ENCODE results near the gene IFT74.
A peak's percentile ranks its signal among the peaks of the same experiment; 100 is the strongest.

Gene IFT74

DNA sequence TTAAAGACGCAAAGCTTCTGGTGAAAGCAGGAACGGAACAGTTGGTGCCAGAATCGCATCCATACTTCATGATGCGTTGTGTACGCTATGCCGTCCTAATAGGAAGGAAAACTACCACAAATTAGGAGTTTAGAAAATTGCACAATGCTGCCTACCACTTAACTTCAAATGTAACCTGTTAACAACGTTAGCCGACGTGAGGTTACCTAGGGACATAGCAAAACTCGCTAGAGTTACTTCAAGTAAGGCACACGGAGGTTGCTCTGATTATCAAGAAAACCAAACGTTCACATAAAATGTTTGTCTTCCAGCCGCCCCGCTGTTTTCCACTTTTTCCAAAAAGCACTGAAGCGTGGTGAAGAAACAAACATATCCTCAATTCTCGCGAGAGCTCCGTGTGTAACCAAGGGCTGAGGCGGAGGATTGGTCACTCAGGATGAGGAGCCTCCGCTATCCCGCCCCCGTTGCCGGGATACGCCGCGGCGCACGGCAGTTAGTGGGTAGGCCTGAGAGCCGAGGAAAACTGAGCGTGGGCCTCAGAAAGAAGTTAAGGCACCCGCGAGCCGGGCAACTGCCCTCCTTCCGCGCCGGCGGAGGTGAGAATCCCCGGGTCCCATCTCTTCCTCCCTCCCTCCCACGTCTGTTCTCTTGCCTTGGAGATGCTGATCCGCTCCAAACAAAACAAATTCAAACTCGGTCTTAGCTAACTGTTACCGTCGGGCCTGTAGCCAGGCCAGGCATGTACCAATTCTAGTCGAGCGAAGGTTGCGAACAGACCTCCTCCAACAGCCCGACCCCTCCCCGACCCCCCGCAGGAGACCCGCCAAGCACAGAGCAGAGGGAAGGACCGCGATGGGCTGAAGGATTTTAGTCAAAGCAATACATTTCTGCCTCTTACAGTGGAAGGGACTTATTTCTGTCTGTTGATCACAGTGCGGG is at the start of gene IFT74:
Gene IFT74 (plus strand): TSS at position 492 of the 939 bp plus-strand sequence. CDS start 5,556 bp downstream, outside the sequence.
- peak; percentile 96 for DNase-seq (ENCODE audit: low spot score)

GRCh38 chr9:26913138-26913668 is 43.0 kb upstream of the IFT74 start:
- DNase-seq (ENCODE audit: low spot score) = no peak

- DNase-seq (ENCODE audit: low spot score) = no peak
Observed at GRCh38 chr9:26919698-26920097, 36.5 kb upstream of the IFT74 start.

GRCh38 chr9:26925609-26926008 is 30.6 kb upstream of the IFT74 start:
- no peak for DNase-seq (ENCODE audit: low spot score)

DNA sequence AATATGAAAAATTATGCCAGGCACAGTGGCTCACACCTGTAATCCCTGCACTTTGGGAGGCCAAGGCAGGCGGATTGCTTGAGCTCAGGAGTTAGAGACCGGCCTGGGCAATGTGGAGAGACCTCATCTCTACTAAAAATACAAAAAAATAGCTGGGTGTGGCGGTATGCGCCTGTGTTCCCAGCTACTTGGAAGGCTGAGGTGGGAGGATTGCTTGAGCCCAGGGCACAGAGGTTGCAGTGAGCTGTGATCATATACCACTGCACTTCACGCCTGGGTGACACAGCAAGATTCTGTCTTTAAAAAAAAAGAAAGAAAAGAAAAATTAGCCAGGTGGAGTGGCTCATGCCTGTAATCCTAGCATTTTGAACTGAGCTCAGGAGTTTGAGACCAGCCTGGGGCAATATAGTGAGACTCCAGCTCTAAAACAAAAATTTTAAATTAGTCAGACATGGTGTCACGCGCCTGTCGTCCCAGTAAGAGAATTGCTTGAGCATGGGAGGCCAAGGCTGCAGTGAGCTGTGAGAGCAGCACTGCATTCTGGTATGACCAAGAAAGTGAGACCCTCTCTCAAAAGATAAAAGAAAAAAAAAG is 27.2 kb upstream of the IFT74 start:
- no peak for DNase-seq (ENCODE audit: low spot score)

GRCh38 chr9:26935847-26936246 is 20.4 kb upstream of the IFT74 start:
- DNase-seq (ENCODE audit: low spot score) = no peak

GRCh38 chr9:26937816-26938371 is 18.3 kb upstream of the IFT74 start:
- no peak for DNase-seq (ENCODE audit: low spot score)

DNA sequence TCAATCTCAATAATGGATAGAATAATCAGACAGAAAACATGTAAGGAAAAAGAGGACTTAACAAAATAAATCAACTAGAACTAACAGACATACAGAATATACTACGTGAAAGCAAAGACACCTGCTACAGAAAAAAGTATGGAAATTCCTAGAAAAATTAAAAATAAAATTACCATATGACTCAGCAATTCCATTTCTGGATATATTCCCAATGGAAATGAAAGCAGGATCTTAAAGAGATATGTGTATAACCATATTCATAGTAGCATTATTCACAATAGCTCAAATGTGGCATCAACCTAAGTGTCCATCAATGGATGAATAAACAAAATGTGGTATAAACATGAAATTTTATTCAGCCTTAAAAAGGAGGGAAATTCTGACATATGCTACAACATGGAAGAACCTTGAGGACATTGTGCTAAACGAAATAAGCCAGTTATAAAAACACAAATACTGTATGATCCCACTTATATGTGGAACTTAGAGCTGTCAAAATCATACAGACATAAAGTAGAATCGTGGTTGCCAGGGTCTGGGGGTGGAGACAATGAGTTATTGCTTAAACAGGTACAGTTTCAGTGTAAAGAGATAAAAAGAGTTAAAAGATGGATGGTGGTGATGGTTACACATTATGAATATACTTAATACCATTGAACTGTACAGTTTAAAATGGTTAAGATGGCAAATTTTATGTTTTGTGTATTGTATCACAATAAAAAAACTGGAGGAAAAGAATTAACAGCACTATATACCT is 16.1 kb upstream of the IFT74 start:
- DNase-seq (ENCODE audit: low spot score) = no peak

DNA sequence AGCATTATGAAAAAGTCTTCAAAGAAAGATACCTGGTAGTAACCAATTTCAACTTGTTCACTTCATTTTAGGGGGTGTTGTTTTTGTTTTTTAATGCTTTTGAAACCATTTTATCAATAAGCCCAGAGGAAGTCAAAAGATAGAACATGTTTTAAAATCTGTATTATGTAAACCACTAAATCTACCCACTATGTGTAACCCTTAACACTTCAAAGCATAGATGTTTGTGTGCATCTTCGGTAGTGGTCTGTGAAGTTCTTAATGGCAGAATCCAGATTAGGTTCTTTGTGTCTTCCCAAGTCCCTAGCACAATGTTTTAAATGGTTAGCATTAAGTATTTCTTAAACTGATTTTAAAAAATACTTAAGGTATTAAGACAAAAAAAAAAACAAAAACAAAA is 15.4 kb upstream of the IFT74 start:
- DNase-seq (ENCODE audit: low spot score) = no peak

- DNase-seq (ENCODE audit: low spot score) = no peak
Observed at GRCh38 chr9:26945591-26945990, 10.6 kb upstream of the IFT74 start.

- peak; percentile 89 for DNase-seq (ENCODE audit: low spot score)
Observed at GRCh38 chr9:26946753-26947727, 9.2 kb upstream of the IFT74 start, which contains the start of gene PLAA. Gene PLAA (minus strand): TSS chr9:26947242. CDS start chr9:26947045, 197 bp downstream.

DNA sequence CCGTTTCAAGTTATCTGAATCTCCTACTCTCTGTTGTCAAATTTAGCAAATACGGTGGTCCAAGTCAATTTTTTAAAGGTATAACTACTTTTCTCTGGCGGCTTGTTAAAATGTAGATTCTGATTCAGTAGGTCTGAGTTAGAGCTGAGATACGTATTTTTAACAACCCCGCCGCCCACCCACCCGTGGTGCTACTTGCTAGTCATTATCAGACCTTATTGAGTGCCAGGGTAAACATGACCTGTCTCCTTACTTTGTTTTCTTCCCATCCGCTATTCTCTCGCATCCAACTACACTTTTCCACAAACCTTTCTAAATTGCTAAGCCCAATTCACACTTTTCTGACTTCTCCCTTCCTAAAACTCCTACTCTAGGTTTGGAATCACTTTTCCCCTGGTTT is 8.5 kb upstream of the IFT74 start:
- DNase-seq (ENCODE audit: low spot score) = no peak

DNA sequence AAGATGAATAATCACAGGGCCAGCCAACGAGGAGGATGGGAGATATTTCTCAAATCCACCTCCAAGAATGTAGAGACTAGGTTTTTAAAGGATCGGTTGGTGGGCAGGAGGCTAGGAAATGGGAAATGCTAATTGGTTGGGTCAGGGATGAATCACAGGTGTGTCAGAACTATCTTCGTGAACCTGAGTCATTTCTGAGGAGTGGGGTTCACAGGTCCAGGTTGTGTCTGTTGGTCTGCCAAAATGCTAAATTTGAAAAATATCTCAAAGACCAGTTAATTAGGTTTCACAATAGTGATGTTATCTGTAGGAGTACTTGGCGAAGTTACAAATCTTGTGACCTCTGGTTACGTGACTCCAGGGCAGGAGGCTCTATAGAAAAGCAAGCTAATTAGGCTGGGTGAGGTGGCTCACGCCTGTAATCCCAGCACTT is 6.6 kb upstream of the IFT74 start:
- DNase-seq (ENCODE audit: low spot score) = no peak

GRCh38 chr9:26950521-26950920 is 5.7 kb upstream of the IFT74 start:
- no peak for DNase-seq (ENCODE audit: low spot score)

- DNase-seq (ENCODE audit: low spot score) = no peak
Observed at GRCh38 chr9:26951794-26952193, 4.4 kb upstream of the IFT74 start.

GRCh38 chr9:26954050-26954508 is 2.1 kb upstream of the IFT74 start:
- no peak for DNase-seq (ENCODE audit: low spot score)

DNA sequence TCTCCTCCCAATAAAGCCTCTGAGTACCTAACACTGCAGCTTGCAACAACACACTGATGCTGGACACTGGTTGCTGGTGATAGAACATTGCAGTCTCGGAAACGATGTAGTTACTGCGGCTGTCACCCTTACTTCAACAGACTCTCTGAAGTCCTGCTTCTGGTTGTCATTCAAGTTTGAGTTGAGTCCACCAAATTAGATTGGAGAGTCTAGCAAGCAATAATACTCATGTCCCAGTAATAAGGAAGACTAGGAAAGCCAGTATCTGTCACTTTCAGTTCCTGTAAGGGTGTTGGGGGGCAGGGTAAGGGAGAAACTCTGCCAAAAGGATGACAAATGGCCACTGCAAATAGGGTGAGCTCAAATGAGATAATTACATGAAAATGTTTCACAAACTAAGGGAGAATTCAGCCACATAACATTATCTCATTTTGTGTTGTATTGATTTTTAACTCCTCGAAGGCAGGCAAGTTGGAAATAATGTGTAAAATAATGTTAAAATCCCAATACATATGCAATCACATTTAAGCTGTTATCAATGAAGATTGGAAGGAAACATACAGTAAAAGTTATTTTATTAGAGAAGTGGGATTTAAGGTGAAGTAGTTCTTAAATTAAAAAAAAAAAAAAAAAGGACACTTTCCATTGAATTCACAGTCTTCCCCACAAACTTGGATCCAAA is 849 bp upstream of the IFT74 start:
- peak; percentile 20 for DNase-seq (ENCODE audit: low spot score)

GRCh38 chr9:26956860-26957233 is 635 bp downstream of the IFT74 start:
- no peak for DNase-seq (ENCODE audit: low spot score)

DNA sequence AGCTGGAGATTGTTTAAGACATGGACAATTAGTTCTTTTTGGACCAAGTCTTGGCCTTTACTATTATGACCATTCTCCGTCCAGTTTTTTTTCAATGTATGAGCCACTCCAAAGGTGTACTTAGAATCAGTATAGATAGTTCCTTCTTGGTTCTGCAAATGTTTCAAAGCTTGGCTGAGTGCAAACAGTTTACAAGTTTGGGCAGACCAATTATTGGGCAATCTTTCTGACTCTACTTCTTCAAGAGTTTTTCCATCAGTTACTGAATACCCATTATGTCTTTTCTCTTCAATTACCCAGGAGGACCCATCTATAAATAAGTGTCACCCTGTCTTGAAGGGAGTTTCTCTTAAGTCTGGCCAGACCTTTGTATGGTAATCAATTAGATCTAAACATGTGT is 15.5 kb downstream of the IFT74 start:
- DNase-seq (ENCODE audit: low spot score) = no peak

- no peak for DNase-seq (ENCODE audit: low spot score)
Observed at GRCh38 chr9:26973989-26974388, 17.8 kb downstream of the IFT74 start.
